Endothelial cell of umbilical vein (primary cell): Measurements from ENCODE around the gene NOL12. TPM values are rescaled to one million over a fixed set of nuclear protein-coding genes. Genes with fewer than 3 reads are reported as not detected.

Experiments
- BruUV-seq: library from RNA; stranded (reverse); fragments of 400-500 nt; replicated peaks from 2 replicates; lab custom pipeline; 2021; lab: Mats Ljungman, UMichigan
- CTCF ChIA-PET: fragments of 300-600, 350-600 bp; sonication (Branson Sonifier 250); formaldehyde crosslinking; loops from one replicate; lab custom pipeline; 2021; ENCODE audit warnings: antibody characterized with exemption, inconsistent platforms; lab: Charles Lee
- POLR2A ChIA-PET: fragments of 300-600, 350-600 bp; sonication (Branson Sonifier 250); formaldehyde crosslinking; loops from one replicate; lab custom pipeline; 2021; ENCODE audit warnings: antibody characterized with exemption, inconsistent platforms; lab: Charles Lee
- DNase-seq: peaks from one replicate; pipeline ENCODE4 v3.0.0-alpha.2; 2011; ENCODE audit warnings: low read depth, low spot score
- FAIRE-seq: peaks from 2 replicates; lab custom pipeline; 2011; peaks lifted over from hg19 to GRCh38; lab: Jason Lieb, UNC
- H2AFZ ChIP-seq: 2 replicates; pipeline ENCODE4 v1.6.0; 2012; ENCODE audit warnings: low read depth, low read length, control low read depth, inconsistent platforms
- H3K27ac ChIP-seq: 2 replicates; pipeline ENCODE4 v1.5.1; 2011; ENCODE audit warnings: low read depth, mild to moderate bottlenecking, control low read depth, low read length, moderate library complexity; ENCODE audit not compliant: insufficient read depth
- H3K27me3 ChIP-seq, 2 experiments: 2 replicates each; pipeline versions ENCODE4 v1.6.0 to v1.6.1; 2011; ENCODE audit warnings: low read length in 2 of 2, mixed read lengths in 1 of 2; ENCODE audit not compliant: control insufficient read depth in 2 of 2, insufficient read depth in 2 of 2
- H3K36me3 ChIP-seq, 2 experiments: 2 replicates in 1 of 2; 3 replicates in 1 of 2; pipeline ENCODE4 v1.5.1; 2011; ENCODE audit warnings: low read length in 2 of 2, mild to moderate bottlenecking in 1 of 2, moderate library complexity in 1 of 2; ENCODE audit not compliant: control insufficient read depth in 2 of 2, insufficient read depth in 2 of 2; ENCODE audit errors: extremely low read depth in 1 of 2
- H3K4me1 ChIP-seq: 3 replicates; pipeline ENCODE4 v1.5.1; 2011; ENCODE audit warnings: mild to moderate bottlenecking, low read length; ENCODE audit not compliant: control insufficient read depth, insufficient read depth; ENCODE audit errors: extremely low read depth
- H3K4me2 ChIP-seq: 2 replicates; pipeline ENCODE4 v1.6.1; 2011; ENCODE audit warnings: low read length, control low read depth, mixed read lengths; ENCODE audit not compliant: insufficient read depth
- H3K4me3 ChIP-seq, 3 experiments: fragments of 200-600 bp in 1 of 3; sonication (generic), shearing (Covaris generic) in 1 of 3; replicated peaks in 1 of 3; 2 replicates each; pipeline ENCODE4 v1.5.1; 2011 to 2016; ENCODE audit warnings: control low read depth in 3 of 3, low read length in 3 of 3, mild to moderate bottlenecking in 2 of 3, inconsistent platforms in 1 of 3, low read depth in 1 of 3, moderate library complexity in 1 of 3; ENCODE audit not compliant: insufficient read depth in 1 of 3
- H3K79me2 ChIP-seq: 2 replicates; pipeline ENCODE4 v1.6.0; 2012; ENCODE audit warnings: low read length, inconsistent platforms; ENCODE audit not compliant: control insufficient read depth, insufficient read depth
- H3K9ac ChIP-seq: replicated peaks from 2 replicates; pipeline ENCODE3; 2011; ENCODE audit warnings: low read length, control low read depth; ENCODE audit not compliant: insufficient read depth; ENCODE audit errors: extremely low read depth
- H3K9me1 ChIP-seq: replicated peaks from 3 replicates; pipeline ENCODE4 v1.6.0; 2011; ENCODE audit warnings: mild to moderate bottlenecking, low read length; ENCODE audit not compliant: control insufficient read depth, insufficient read depth; ENCODE audit errors: extremely low read depth
- H3K9me3 ChIP-seq: replicated peaks from 2 replicates; pipeline ENCODE4 v1.5.1; 2012; ENCODE audit warnings: low read length, inconsistent platforms; ENCODE audit not compliant: control insufficient read depth, insufficient read depth
- H4K20me1 ChIP-seq: replicated peaks from 2 replicates; pipeline ENCODE3; 2011; ENCODE audit warnings: mild to moderate bottlenecking, low read length; ENCODE audit not compliant: control insufficient read depth, insufficient read depth; ENCODE audit errors: extremely low read depth
- EZH2 ChIP-seq: IDR thresholded peaks from 2 replicates; pipeline ENCODE4 v1.6.1; 2012; ENCODE audit warnings: borderline replicate concordance, low read depth, mild to moderate bottlenecking, moderate library complexity, low read length, inconsistent platforms; ENCODE audit not compliant: severe bottlenecking
- FOS ChIP-seq: IDR thresholded peaks from 2 replicates; pipeline ENCODE4 v1.6.1; 2011; ENCODE audit warnings: mild to moderate bottlenecking, low read length, moderate library complexity, borderline replicate concordance; ENCODE audit not compliant: insufficient read depth
- GATA2 ChIP-seq: IDR thresholded peaks from 2 replicates; pipeline ENCODE4 v1.7.0; 2011; ENCODE audit warnings: low read depth, mild to moderate bottlenecking, moderate library complexity, mixed read lengths, low read length; ENCODE audit not compliant: insufficient read length, insufficient read depth
- JUN ChIP-seq: IDR thresholded peaks from 2 replicates; pipeline ENCODE4 v1.6.1; 2011; ENCODE audit warnings: borderline replicate concordance, low read depth; ENCODE audit not compliant: insufficient read length, insufficient read depth
- MYC ChIP-seq: IDR thresholded peaks from one replicate; pipeline ENCODE4 v1.6.1; 2011; ENCODE audit warnings: mild to moderate bottlenecking, low read depth, low read length
- POLR2A ChIP-seq: IDR thresholded peaks from 2 replicates; pipeline ENCODE4 v1.6.1; 2012; ENCODE audit warnings: low read depth, mild to moderate bottlenecking, control low read depth, low read length
- POLR2AphosphoS5 ChIP-seq: IDR thresholded peaks from 2 replicates; pipeline ENCODE4 v1.6.1; 2012; ENCODE audit warnings: low read depth, mild to moderate bottlenecking, control low read depth, low read length, moderate library complexity; ENCODE audit not compliant: insufficient read depth
- dilution Hi-C: fragments of 300-500 bp; cut with MboI; formaldehyde crosslinking; loops from one replicate; pipeline ENCODE4 v1.15.0; 2019; ENCODE audit warnings: low sequenced_read_pairs; ENCODE audit not compliant: extremely low pct_ligation_motif_present
- intact Hi-C: fragments of 100-400 bp; cut with micrococcal nuclease; formaldehyde crosslinking; loops from one replicate; pipeline ENCODE4 v1.10.0; 2022
- polyA plus RNA-seq, 4 experiments: library from polyadenylated mRNA; depleted of rRNA in 3 of 4; stranded (reverse) in 3 of 4; unstranded in 1 of 4; fragments of >200 nt; gene quantifications; 2 replicates each; pipeline versions ENCODE4 v1.2.1 to v1.2.3, GENCODE V29; 2011 to 2012; ENCODE audit warnings: missing spikeins in 1 of 4
- total RNA-seq: library from RNA; stranded (reverse); gene quantifications from 2 replicates; pipeline ENCODE4 v1.2.3, GENCODE V29; 2021
- TF ChIP-seq, protein P1 (sequence below), 2 donors: IDR thresholded peaks; 1 replicate in 1 of 2; 2 replicates in 1 of 2; pipeline ENCODE4 v1.5.1; 2011; ENCODE audit warnings: low read length in 2 of 2, mild to moderate bottlenecking in 2 of 2, moderate library complexity in 2 of 2, control low read depth in 1 of 2, inconsistent platforms in 1 of 2, low read depth in 1 of 2; ENCODE audit not compliant: insufficient read depth in 1 of 2; ENCODE audit errors: extremely low read depth in 1 of 2
- TF ChIP-seq, protein P2 (sequence below): IDR thresholded peaks from 2 replicates; pipeline ENCODE4 v1.6.1; 2011; ENCODE audit not compliant: insufficient read depth, insufficient read length

NOL12 gene
- total and polyA plus RNA-seq, 2 donors (not counting 3 experiments of a cell fraction or from before 2014, with no cell fraction given), result 23.2 to 29.1 TPM

DNA sequence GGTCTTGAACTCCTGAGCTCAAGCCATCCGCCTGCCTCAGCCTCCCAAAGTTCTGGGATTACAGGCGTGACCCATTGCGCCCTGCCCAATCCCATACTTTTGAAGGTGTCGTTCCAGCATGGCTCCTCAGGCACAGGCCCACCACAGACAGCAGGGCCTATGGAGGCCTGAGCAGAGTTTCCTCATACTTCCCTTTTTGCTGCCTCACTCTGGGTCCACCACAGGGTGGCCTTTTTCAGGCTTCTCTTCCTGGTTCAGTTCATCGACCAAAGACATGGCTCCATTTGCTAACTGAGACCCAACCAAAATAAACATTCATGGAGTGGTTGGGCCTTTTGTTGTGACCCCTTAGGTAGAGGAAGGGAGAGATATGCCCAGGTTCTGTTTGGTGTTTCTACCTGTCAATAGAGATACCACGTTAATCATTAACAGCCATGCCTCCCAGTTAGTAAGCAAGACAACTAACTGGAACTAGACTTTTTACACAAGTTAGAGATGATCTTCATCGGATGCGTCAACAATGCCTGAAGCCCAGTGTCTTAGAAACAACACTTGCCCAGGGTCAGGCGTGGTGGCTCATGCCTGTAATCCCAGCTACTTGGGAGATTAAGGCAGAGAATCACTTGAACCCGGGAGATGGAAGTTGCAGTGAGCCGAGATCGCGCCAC, 45.8 kb downstream of the NOL12 start:
- Histone ChIP-seq H3K9me3 (no peaks in the 10 kb centered on the region), H4K20me1 (no peaks in the 10 kb centered on the region), H3K79me2 (no peaks in the 10 kb centered on the region), H3K27ac (no peak overlapping the region), H3K9me1 (no peaks in the 10 kb centered on the region), H3K36me3 (no peaks in the 10 kb centered on the region), H3K27me3 (no peaks in the 10 kb centered on the region), H3K9ac (no peak overlapping the region), H2AFZ (no peak overlapping the region), H3K4me3 (no peak overlapping the region), H3K4me2 (no peak overlapping the region), H3K4me1 (no peaks in the 10 kb centered on the region)
- dilution Hi-C loops, result no loop called here
- ChIA-PET CTCF (no interaction called here), POLR2A (no interaction called here)
- BruUV-seq, result no TSS peak
- FAIRE-seq (no peak), DNase-seq (no peak)
- TF ChIP-seq JUN (no peak), POLR2A (no peak), POLR2AphosphoS5 (no peak), EZH2 (no peak), MYC (no peak), FOS (no peak), GATA2 (no peak)
- TF ChIP-seq, protein P1, sequence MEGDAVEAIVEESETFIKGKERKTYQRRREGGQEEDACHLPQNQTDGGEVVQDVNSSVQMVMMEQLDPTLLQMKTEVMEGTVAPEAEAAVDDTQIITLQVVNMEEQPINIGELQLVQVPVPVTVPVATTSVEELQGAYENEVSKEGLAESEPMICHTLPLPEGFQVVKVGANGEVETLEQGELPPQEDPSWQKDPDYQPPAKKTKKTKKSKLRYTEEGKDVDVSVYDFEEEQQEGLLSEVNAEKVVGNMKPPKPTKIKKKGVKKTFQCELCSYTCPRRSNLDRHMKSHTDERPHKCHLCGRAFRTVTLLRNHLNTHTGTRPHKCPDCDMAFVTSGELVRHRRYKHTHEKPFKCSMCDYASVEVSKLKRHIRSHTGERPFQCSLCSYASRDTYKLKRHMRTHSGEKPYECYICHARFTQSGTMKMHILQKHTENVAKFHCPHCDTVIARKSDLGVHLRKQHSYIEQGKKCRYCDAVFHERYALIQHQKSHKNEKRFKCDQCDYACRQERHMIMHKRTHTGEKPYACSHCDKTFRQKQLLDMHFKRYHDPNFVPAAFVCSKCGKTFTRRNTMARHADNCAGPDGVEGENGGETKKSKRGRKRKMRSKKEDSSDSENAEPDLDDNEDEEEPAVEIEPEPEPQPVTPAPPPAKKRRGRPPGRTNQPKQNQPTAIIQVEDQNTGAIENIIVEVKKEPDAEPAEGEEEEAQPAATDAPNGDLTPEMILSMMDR (IDR thresholded peaks at IDR 0.05; ENCODE audit: extremely low read depth in 1 of 2, insufficient read depth in 1 of 2, low read depth in 1 of 2, low read length in 2 of 2), result no peak
- TF ChIP-seq, protein P2, sequence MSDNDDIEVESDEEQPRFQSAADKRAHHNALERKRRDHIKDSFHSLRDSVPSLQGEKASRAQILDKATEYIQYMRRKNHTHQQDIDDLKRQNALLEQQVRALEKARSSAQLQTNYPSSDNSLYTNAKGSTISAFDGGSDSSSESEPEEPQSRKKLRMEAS, result no peak
- intact Hi-C loops, result no loop called here
